Heart left ventricle (tissue), 16 donors: ENCODE measurements around the gene ABHD17C. TPM values are rescaled to one million over a fixed set of nuclear protein-coding genes. Genes with fewer than 3 reads are reported as not detected.

Experiments
- ATAC-seq, 4 donors: fragments of 200-7000 bp; cut with Tn5 transposase; one replicate each; pipeline ENCODE4 v1.9.1; 2020 to 2022; ENCODE audit warnings: moderate library complexity in 4 of 4, mild to moderate bottlenecking in 3 of 4, moderate number of reproducible peaks in 1 of 4
- DNase-seq, 5 donors: peaks; one replicate each; pipeline ENCODE4 v3.0.0-alpha.2; 2020
- H3K27ac ChIP-seq, 12 donors: fragments of 200-600 bp; sonication (generic) in 4 of 12; one replicate each; pipeline versions ENCODE4 v1.5.0 to v1.8.0; 2016 to 2022; ENCODE audit warnings: mild to moderate bottlenecking in 2 of 12
- H3K27me3 ChIP-seq, 9 donors: fragments of 200-600 bp; sonication (generic) in 2 of 9; one replicate each; pipeline versions ENCODE4 v1.5.1 to v1.8.0; 2016 to 2022; ENCODE audit warnings: mild to moderate bottlenecking in 3 of 9
- H3K36me3 ChIP-seq, 9 donors: fragments of 200-600 bp; sonication (generic) in 2 of 9; one replicate each; pipeline versions ENCODE4 v1.5.0 to v1.8.0; 2018 to 2022; ENCODE audit warnings: mild to moderate bottlenecking in 2 of 9
- H3K4me1 ChIP-seq, 12 donors: fragments of 200-600 bp; sonication (generic) in 4 of 12; one replicate each; pipeline versions ENCODE4 v1.5.0 to v1.8.0; 2016 to 2022; ENCODE audit warnings: mild to moderate bottlenecking in 3 of 12
- H3K4me3 ChIP-seq, 12 donors: fragments of 200-600 bp; sonication (generic) in 4 of 12; one replicate each; pipeline versions ENCODE4 v1.5.0 to v1.8.0; 2017 to 2022; ENCODE audit warnings: mild to moderate bottlenecking in 9 of 12, moderate library complexity in 4 of 12
- H3K9me3 ChIP-seq, 12 donors: fragments of 200-600 bp; sonication (generic) in 4 of 12; one replicate each; pipeline versions ENCODE4 v1.5.0 to v1.8.0; 2016 to 2022; ENCODE audit warnings: mild to moderate bottlenecking in 1 of 12
- POLR2A ChIP-seq, 2 donors: fragments of 450-650 bp; IDR thresholded peaks; one replicate each; pipeline ENCODE4 v1.6.1; 2017; ENCODE audit warnings: antibody characterized with exemption in 2 of 2, mild to moderate bottlenecking in 2 of 2, moderate library complexity in 2 of 2
- WGBS, 4 donors: extraction: QIAGEN DNeasy Blood & Tissue Kit in 2 of 4; methylation state at CpG; one replicate each; pipeline versions ENCODE4 v1.1.5 to v1.1.7; 2013 to 2018; 5-methylcytosine and 5-hydroxymethylcytosine counted together
- intact Hi-C, 10 donors: fragments of 100-400 bp; cut with DNase I; formaldehyde crosslinking; loops; one replicate each; pipeline versions ENCODE4 v1.11.1 to v1.14.2; 2022
- polyA plus RNA-seq, 2 donors: library from polyadenylated mRNA; stranded (reverse); fragments of 200-250 nt; gene quantifications; one replicate each; pipeline ENCODE4 v1.2.3, GENCODE V29; 2013
- total RNA-seq, 9 donors: library from RNA; depleted of rRNA in 2 of 9; stranded (reverse); fragments of >200 nt in 2 of 9; fragmentation: NEBNext Ultra II Directional in 3 of 9; extraction: Animal tissue kit (Norgen Biotek cat#: 25700) in 3 of 9; gene quantifications; one replicate each; pipeline versions ENCODE4 v1.1.0 to v1.2.4, GENCODE V29; 2016 to 2023
- TF ChIP-seq, protein P1 (sequence below), 12 donors: fragments of 200-600 bp; sonication (generic) in 4 of 12; IDR thresholded peaks; one replicate each; pipeline versions ENCODE4 v1.5.0 to v1.8.0; 2018 to 2022; ENCODE audit warnings: antibody characterized with exemption in 12 of 12, mild to moderate bottlenecking in 5 of 12
- donor health status: ischemic (EF 13 %, LVEDD 7.1; RV severe dilation, severe dysfunction).
- donor health status: healthy with polysubstance abuse.
- donor health status: DM: no; HTN: yes; CAD: no.
- donor health status: DM: no; HTN: no; CAD: no.
- donor health status: ischemic (EF 25% LVEDD 6.9; RV normal size, moderate dysfunction).
- donor health status: ischemic (EF 25% LVEDD 5.7; RV mildly dilated, moderate dysfunction).
- donor health status: healthy.
- donor health status: DM: yes; HTN: yes; CAD: no.
- donor health status: ischemic (EF 35%, LVEDD 5.7; RV mildly dilated, moderate dysfunction).
- donor health status: nonischemic (EF 11% LVEDD 7.7; RV severe dilation, severe dysfunction).
- donor health status: DM: yes; HTN: yes; CAD: no.
- donor health status: PGD.
- donor health status: ischemic (EF 29% LVEDD 5.4; RV normal size, mild dysfunction).
- donor health status: nonischemic (EF 23%, LVEDD 6.1; RV moderate dilation, normal function).

ABHD17C gene
- total and polyA plus RNA-seq, 11 donors: 2.8 to 10.2 (median 5.6) TPM

DNA sequence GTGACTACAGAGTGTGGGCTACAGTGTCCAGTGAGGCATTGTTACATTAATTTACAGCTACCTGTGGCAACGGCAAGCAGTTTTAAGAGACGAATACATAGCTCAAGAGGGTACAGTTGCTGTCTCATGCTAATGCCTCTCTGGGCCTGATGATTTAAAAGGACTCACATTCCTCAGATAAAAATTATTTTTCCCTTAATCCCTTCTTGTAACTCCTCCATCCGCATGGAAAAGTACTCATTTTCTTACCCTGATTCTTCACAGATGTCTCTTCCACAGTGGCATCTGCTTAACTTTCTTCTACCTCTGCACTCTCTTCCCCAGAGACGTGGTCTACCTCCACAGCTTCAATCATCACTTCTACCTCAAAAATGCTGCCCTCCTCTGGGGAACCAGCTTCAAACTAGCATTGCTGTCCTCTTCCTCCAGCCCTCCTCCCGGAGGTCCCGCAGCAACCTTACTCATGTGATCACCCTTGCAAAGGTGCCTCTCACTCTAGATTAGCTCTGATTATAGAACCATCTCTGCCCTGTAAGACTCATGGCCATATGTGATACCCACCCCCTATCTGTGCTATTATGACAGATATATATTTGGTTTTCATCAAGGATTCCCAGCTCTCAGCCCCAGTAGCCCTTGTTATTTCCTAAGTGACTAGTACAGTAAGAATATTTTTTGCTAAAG, 21.4 kb upstream of the ABHD17C start:
- intact Hi-C loops: no loop called here
- no peak for ATAC-seq
- 76 to 85% (median 79%) methylated on average over 6 of the region's 6 CpGs for WGBS, 4 donors

GRCh38 chr15:80674245-80674614, 20.9 kb upstream of the ABHD17C start:
- DNase-seq: no peak
- H3K9me3 ChIP-seq: peaks cover 0 to 5% (median 0%) of the 10 kb centered on the region in 12 donors
- no peak for TF ChIP-seq POLR2A (IDR thresholded peaks at IDR 0.05)
- TF ChIP-seq, protein P1, sequence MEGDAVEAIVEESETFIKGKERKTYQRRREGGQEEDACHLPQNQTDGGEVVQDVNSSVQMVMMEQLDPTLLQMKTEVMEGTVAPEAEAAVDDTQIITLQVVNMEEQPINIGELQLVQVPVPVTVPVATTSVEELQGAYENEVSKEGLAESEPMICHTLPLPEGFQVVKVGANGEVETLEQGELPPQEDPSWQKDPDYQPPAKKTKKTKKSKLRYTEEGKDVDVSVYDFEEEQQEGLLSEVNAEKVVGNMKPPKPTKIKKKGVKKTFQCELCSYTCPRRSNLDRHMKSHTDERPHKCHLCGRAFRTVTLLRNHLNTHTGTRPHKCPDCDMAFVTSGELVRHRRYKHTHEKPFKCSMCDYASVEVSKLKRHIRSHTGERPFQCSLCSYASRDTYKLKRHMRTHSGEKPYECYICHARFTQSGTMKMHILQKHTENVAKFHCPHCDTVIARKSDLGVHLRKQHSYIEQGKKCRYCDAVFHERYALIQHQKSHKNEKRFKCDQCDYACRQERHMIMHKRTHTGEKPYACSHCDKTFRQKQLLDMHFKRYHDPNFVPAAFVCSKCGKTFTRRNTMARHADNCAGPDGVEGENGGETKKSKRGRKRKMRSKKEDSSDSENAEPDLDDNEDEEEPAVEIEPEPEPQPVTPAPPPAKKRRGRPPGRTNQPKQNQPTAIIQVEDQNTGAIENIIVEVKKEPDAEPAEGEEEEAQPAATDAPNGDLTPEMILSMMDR (IDR thresholded peaks at IDR 0.05): no peak
- ATAC-seq: no peak
- H3K27ac ChIP-seq: no peak overlapping the region
- H3K36me3 ChIP-seq: no peaks in the 10 kb centered on the region
- intact Hi-C loops: no loop called here
- peaks cover 0 to 12% (median 0%) of the 10 kb centered on the region in 9 donors for H3K27me3 ChIP-seq
- peaks cover 0 to 6% (median 0%) of the 10 kb centered on the region in 12 donors for H3K4me1 ChIP-seq
- H3K4me3 ChIP-seq: no peak overlapping the region

More for the DNA sequence above, 21.4 kb upstream of the ABHD17C start:
- Histone ChIP-seq H3K27me3 (peaks cover 0 to 12% (median 0%) of the 10 kb centered on the region in 9 donors), H3K4me1 (peaks cover 0 to 6% (median 0%) of the 10 kb centered on the region in 12 donors), H3K27ac (no peak overlapping the region), H3K4me3 (no peak overlapping the region), H3K36me3 (no peaks in the 10 kb centered on the region), H3K9me3 (peaks cover 0 to 5% (median 0%) of the 10 kb centered on the region in 12 donors)
- DNase-seq: no peak
- TF ChIP-seq, protein P1 (IDR thresholded peaks at IDR 0.05): no peak
- TF ChIP-seq POLR2A (IDR thresholded peaks at IDR 0.05): no peak

DNA sequence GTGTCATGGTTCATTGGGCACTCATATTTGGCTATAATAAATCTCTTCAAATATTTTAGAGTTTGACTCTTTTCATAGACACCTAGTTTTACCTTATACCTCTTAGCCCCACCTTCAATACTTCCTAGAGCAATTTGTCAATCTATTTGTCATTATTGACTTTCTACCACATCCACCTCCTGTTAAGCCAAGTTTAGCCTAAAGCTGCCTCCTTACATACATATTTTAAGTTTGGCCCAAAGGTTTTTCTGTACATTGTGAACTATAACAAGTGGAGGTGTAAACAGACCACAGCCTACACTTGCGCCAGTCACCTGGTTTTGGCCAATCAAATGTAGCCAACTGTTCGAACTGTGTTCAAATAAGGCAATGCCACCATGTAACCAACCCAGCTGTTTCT, 18.1 kb upstream of the ABHD17C start:
- 93 to 97% (median 95%) methylated on average over 2 of the region's 2 CpGs for WGBS, 4 donors
- intact Hi-C loops: no loop called here
- DNase-seq (no peak), ATAC-seq (no peak)
- TF ChIP-seq, protein P1 (IDR thresholded peaks at IDR 0.05): no peak
- TF ChIP-seq POLR2A (IDR thresholded peaks at IDR 0.05): no peak
- Histone ChIP-seq H3K9me3 (no peaks in the 10 kb centered on the region), H3K27me3 (peaks cover 0 to 20% (median 0%) of the 10 kb centered on the region in 9 donors), H3K27ac (no peak overlapping the region), H3K4me1 (peaks cover 0 to 6% (median 0%) of the 10 kb centered on the region in 12 donors), H3K4me3 (no peak overlapping the region), H3K36me3 (no peaks in the 10 kb centered on the region)

- Histone ChIP-seq H3K9me3 (no peaks in the 10 kb centered on the region), H3K27me3 (peaks cover 0 to 20% (median 0%) of the 10 kb centered on the region in 9 donors), H3K4me3 (no peak overlapping the region), H3K27ac (no peak overlapping the region), H3K36me3 (no peaks in the 10 kb centered on the region), H3K4me1 (peaks cover 0 to 6% (median 0%) of the 10 kb centered on the region in 12 donors)
- intact Hi-C loops: no loop called here
- ATAC-seq: no peak
- TF ChIP-seq POLR2A (IDR thresholded peaks at IDR 0.05): no peak
- TF ChIP-seq, protein P1 (IDR thresholded peaks at IDR 0.05): no peak
- DNase-seq: no peak
- WGBS, 4 donors: 79 to 86% (median 80%) methylated on average over 7 of the region's 7 CpGs
These were observed 15.8 kb upstream of the ABHD17C start for GRCh38 chr15:80679167-80679803.
